Mesothelial cell of epicardium (in vitro differentiated cells): ENCODE measurements around the gene NOL6. TPM values are rescaled to one million over a fixed set of nuclear protein-coding genes. Genes with fewer than 3 reads are reported as not detected.

Source experiments
- DNase-seq, 2 experiments: peaks; one replicate each; pipeline ENCODE4 v3.0.0; 2021; ENCODE audit warnings: low spot score in 2 of 2; ENCODE audit not compliant: unreplicated experiment in 2 of 2
- H3K27ac Mint-ChIP-seq: 2 replicates; pipeline ENCODE4 v1.8.0; 2021; ENCODE audit warnings: mixed read lengths
- H3K27me3 Mint-ChIP-seq: 2 replicates; pipeline ENCODE4 v1.8.0; 2021; ENCODE audit warnings: low read depth, mixed read lengths
- H3K36me3 Mint-ChIP-seq: 2 replicates; pipeline ENCODE4 v1.8.0; 2021; ENCODE audit warnings: mixed read lengths
- H3K4me1 Mint-ChIP-seq: 2 replicates; pipeline ENCODE4 v1.8.0; 2021; ENCODE audit warnings: mixed read lengths
- H3K4me3 Mint-ChIP-seq: 2 replicates; pipeline ENCODE4 v1.8.0; 2021; ENCODE audit warnings: mild to moderate bottlenecking, moderate library complexity, mixed read lengths
- H3K9me3 Mint-ChIP-seq: 2 replicates; pipeline ENCODE4 v1.8.0; 2021; ENCODE audit warnings: mixed read lengths
- CTCF ChIP-seq: fragments of 200-600 bp; sonication (generic); IDR thresholded peaks from one replicate; pipeline ENCODE4 v1.5.0; 2021; ENCODE audit warnings: antibody characterized with exemption; ENCODE audit not compliant: unreplicated experiment
- total RNA-seq: library from RNA; stranded (reverse); gene quantifications from 3 replicates; pipeline ENCODE4 v1.2.1, GENCODE V29; 2021

NOL6 gene
- total RNA-seq, 1 donor from 2014 or later: 37.9 TPM

DNA sequence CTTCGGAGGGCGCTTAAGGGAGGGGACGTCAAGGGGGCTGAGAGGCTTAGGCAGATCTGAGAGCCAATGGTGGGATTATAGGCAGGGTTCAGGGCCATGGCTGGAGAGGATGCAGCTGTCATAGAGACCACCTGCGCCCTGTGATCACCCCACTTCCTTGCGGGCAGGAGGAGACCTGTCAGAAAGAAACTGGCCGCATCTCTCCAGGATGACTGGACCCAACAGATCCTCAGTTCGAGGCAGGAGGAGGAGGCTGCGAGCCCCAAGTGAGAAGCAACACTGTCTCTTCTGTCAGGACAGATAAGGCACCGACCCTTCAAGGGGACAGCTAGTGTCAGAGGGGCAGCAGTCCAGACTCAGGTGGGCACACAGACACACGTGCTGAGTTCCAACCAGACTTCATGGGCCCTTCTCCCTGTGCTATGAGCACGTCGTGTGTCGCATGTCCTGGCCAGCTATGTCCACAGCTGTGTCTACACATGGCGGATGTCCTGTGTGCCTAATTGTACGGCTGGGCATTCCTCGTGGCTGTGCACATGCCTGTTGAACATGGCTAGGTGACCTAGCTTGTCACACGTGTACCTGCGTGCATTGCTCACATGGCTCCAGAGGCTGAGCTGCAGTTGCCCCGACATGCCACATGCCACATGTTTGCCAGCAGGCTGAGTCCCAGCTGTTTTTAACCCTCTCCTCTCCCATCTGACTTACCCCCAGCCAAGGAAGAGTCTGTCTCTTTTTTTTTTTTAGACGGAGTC, 25.7 kb downstream of the NOL6 start:
- H3K4me1 Mint-ChIP-seq: peaks cover 36% of the 10 kb centered on the region
- no peaks in the 10 kb centered on the region for H3K36me3 Mint-ChIP-seq
- no peak overlapping the region for H3K27ac Mint-ChIP-seq
- H3K4me3 Mint-ChIP-seq: peak overlapping the region; percentile 56
- H3K9me3 Mint-ChIP-seq: no peaks in the 10 kb centered on the region
- TF ChIP-seq CTCF: no peak
- no peak for DNase-seq
- H3K27me3 Mint-ChIP-seq: peaks cover 33% of the 10 kb centered on the region

DNA sequence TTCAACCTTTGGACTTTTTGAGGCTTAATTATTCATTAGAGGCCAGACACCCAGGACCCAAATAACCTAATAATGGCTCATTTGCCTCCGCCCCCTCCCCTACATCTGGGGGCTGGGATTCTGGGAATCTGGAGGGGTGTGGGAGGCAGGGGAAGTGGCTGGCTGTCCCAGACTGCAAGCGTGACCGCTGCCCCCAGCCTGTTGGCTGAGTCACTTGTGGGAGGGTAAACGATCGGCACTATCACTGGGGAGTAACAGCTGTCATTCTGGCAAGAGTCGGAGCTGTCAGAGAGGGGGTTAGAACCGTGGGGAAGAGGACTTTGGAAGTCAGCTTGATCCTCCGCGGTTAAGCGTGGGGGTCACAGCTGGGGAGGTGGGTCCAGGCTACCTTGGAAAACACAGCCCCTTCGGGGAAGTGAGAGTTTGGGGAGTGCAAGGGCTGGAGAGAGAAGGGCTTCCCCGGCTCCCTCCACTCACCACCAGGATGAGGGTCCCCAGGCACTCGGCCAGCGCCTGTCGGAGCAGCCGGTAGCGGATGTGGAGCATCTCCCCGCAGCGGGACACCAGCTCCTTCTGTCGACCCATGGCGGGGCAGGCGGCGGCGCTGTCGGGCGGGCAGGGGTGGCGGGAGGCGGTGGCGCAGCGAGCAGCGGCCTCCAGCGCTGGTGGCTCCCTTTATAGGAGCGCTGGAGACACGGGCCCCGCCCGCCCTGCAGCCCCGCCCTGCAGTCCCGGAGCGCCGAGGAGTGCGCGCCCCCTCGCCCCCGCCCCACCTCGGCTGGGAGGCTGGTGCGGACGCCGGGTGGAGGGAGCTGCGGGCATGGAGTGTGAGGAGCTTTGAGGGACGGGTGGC, 26.6 kb downstream of the NOL6 start, which contains the start of gene AQP3:
Gene AQP3, minus strand, starts transcription at position 648 of the 853 bp plus-strand sequence. Its CDS starts 63 bp downstream, at position 585.
- Mint-ChIP-seq H3K27ac (no peak within 1 kb of the TSS), H3K27me3 (peaks cover 33% of the 10 kb centered on the region), H3K4me1 (peaks cover 29% of the 10 kb centered on the region), H3K9me3 (no peaks in the 10 kb centered on the region), H3K36me3 (no peaks in the 10 kb centered on the region), H3K4me3 (peak within 1 kb of the TSS; percentile 57)
- no peak for TF ChIP-seq CTCF
- DNase-seq: peak; percentile 45 to 62

DNA sequence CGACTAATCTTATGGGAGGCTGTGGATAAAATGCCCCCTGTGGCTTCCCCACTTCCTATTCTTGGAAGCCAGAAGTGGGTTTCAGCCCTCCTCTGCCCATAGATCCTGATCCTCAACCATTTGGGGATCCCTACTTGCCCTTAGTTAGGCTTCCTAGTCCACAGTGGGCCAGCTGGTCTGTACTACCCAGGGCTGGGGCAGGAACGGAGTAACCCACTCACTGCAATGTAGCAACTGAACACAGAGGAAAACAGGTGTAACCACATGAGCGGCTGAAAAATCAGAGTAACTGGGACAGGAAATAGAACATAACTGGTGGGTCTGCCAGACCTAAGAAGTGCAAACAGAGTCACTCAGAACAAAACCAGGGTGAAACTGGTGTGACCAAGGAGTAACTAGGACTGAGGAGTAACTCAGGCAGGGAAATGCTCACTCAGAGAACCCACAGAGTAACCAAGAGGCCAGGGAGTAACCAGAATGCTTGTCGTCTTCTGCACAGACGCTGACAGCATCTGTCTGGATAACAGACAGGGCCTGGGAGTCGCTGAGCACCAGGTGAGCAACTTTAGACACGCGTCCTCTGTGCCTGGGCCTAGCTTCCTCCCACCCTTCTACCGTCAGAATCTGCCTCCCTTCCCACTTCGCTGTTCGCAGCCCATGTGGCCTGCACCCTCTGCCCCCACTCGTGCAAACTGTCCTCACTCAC, 27.3 kb downstream of the NOL6 start:
- Mint-ChIP-seq H3K27ac (no peak overlapping the region), H3K4me3 (peak overlapping the region; percentile 57), H3K27me3 (peaks cover 33% of the 10 kb centered on the region), H3K9me3 (no peaks in the 10 kb centered on the region), H3K4me1 (peaks cover 29% of the 10 kb centered on the region), H3K36me3 (no peaks in the 10 kb centered on the region)
- no peak for TF ChIP-seq CTCF
- no peak for DNase-seq

- H3K4me3 Mint-ChIP-seq: no peak overlapping the region
These were observed 28.1 kb downstream of the NOL6 start for GRCh38 chr9:33445389-33446239.

More at GRCh38 chr9:33445389-33446239, 28.1 kb downstream of the NOL6 start:
- Mint-ChIP-seq H3K9me3 (no peaks in the 10 kb centered on the region), H3K36me3 (no peaks in the 10 kb centered on the region), H3K27ac (no peak overlapping the region), H3K27me3 (peaks cover 33% of the 10 kb centered on the region), H3K4me1 (peaks cover 29% of the 10 kb centered on the region)
- no peak for DNase-seq
- no peak for TF ChIP-seq CTCF
